Measurements from ENCODE around the gene LAMB4. TPM values are rescaled to one million over a fixed set of nuclear protein-coding genes. Genes with fewer than 3 reads are reported as not detected.

The LAMB4 gene
- total RNA-seq, 2 experiments from 2014 or later = 0.08 to 0.11 TPM

- ATAC-seq (ENCODE audit: poor library complexity) = no peak
- no peaks in the 10 kb centered on the region for H3K9me3 Mint-ChIP-seq
- CTCF ChIA-PET = no interaction called here
- Histone ChIP-seq H3K4me1 (ENCODE audit: insufficient read depth, low read length) (no peaks in the 10 kb centered on the region), H3K9me3 (ENCODE audit: control insufficient read depth in 1 of 2, insufficient read depth in 1 of 2, low read length in 2 of 2) (no peaks in the 10 kb centered on the region), H3K27ac (ENCODE audit: low read depth in 1 of 2, low read length in 2 of 2) (no peak overlapping the region), H3K27me3 (ENCODE audit: control insufficient read depth in 1 of 2, insufficient read depth in 2 of 2, low read length in 2 of 2) (peaks cover 2 to 3% of the 10 kb centered on the region in 2 experiments), H3K4me3 (ENCODE audit: low read length) (no peak overlapping the region), H3K36me3 (ENCODE audit: insufficient read depth, low read length) (no peaks in the 10 kb centered on the region)
- peaks cover 5% of the 10 kb centered on the region for H3K27me3 Mint-ChIP-seq
- H3K36me3 Mint-ChIP-seq (ENCODE audit: low read depth) = no peaks in the 10 kb centered on the region
- intact Hi-C loops (cut with DNase I, micrococcal nuclease) = no loop called here
- no peak for TF ChIP-seq CTCF (IDR thresholded peaks at IDR 0.05)
- no peak overlapping the region for H3K27ac Mint-ChIP-seq
- DNase-seq = no peak
- POLR2A ChIA-PET = no interaction called here
- H3K4me1 Mint-ChIP-seq (ENCODE audit: low read depth) = no peaks in the 10 kb centered on the region
- no peak overlapping the region for H3K4me3 Mint-ChIP-seq
Measured at GRCh38 chr7:108028111-108028510, 102.0 kb downstream of the LAMB4 start.

- H3K9me3 ChIP-seq (ENCODE audit: control insufficient read depth in 1 of 2, insufficient read depth in 1 of 2, low read length in 2 of 2) = no peaks in the 10 kb centered on the region
- H3K4me3 ChIP-seq (ENCODE audit: low read length) = no peak overlapping the region
- no peak overlapping the region for H3K27ac Mint-ChIP-seq
- no peaks in the 10 kb centered on the region for H3K9me3 Mint-ChIP-seq
- no peaks in the 10 kb centered on the region for H3K36me3 Mint-ChIP-seq (ENCODE audit: low read depth)
- intact Hi-C loops (cut with DNase I, micrococcal nuclease) = no loop called here
- no peak for TF ChIP-seq CTCF (IDR thresholded peaks at IDR 0.05)
- CTCF ChIA-PET = no interaction called here
- DNase-seq (no peak), ATAC-seq (ENCODE audit: poor library complexity) (no peak)
- no peaks in the 10 kb centered on the region for H3K4me1 ChIP-seq (ENCODE audit: insufficient read depth, low read length)
- H3K4me3 Mint-ChIP-seq = no peak overlapping the region
- POLR2A ChIA-PET = no interaction called here
- no peaks in the 10 kb centered on the region for H3K4me1 Mint-ChIP-seq (ENCODE audit: low read depth)
- peaks cover 2 to 3% of the 10 kb centered on the region in 2 experiments for H3K27me3 ChIP-seq (ENCODE audit: control insufficient read depth in 1 of 2, insufficient read depth in 2 of 2, low read length in 2 of 2)
- no peak overlapping the region for H3K27ac ChIP-seq (ENCODE audit: low read depth in 1 of 2, low read length in 2 of 2)
- peaks cover 5% of the 10 kb centered on the region for H3K27me3 Mint-ChIP-seq
- no peaks in the 10 kb centered on the region for H3K36me3 ChIP-seq (ENCODE audit: insufficient read depth, low read length)
Measured at GRCh38 chr7:108027239-108027638, 102.9 kb downstream of the LAMB4 start.

GRCh38 chr7:108026647-108027046 is 103.5 kb downstream of the LAMB4 start:
- no peak for TF ChIP-seq CTCF (IDR thresholded peaks at IDR 0.05)
- POLR2A ChIA-PET = no interaction called here

More at GRCh38 chr7:108026647-108027046, 103.5 kb downstream of the LAMB4 start:
- H3K4me1 ChIP-seq (ENCODE audit: insufficient read depth, low read length) = no peaks in the 10 kb centered on the region
- Mint-ChIP-seq H3K4me1 (ENCODE audit: low read depth) (no peaks in the 10 kb centered on the region), H3K27ac (no peak overlapping the region), H3K27me3 (peaks cover 5% of the 10 kb centered on the region), H3K4me3 (no peak overlapping the region), H3K36me3 (ENCODE audit: low read depth) (no peaks in the 10 kb centered on the region), H3K9me3 (no peaks in the 10 kb centered on the region)
- no peaks in the 10 kb centered on the region for H3K9me3 ChIP-seq (ENCODE audit: control insufficient read depth in 1 of 2, insufficient read depth in 1 of 2, low read length in 2 of 2)
- H3K27ac ChIP-seq (ENCODE audit: low read depth in 1 of 2, low read length in 2 of 2) = no peak overlapping the region
- intact Hi-C loops (cut with DNase I, micrococcal nuclease) = no loop called here
- no peak overlapping the region for H3K4me3 ChIP-seq (ENCODE audit: low read length)
- H3K27me3 ChIP-seq (ENCODE audit: control insufficient read depth in 1 of 2, insufficient read depth in 2 of 2, low read length in 2 of 2) = peaks cover 2 to 3% of the 10 kb centered on the region in 2 experiments
- H3K36me3 ChIP-seq (ENCODE audit: insufficient read depth, low read length) = no peaks in the 10 kb centered on the region
- no peak for DNase-seq
- no peak for ATAC-seq (ENCODE audit: poor library complexity)
- CTCF ChIA-PET = no interaction called here
